Small intestine (tissue), 7 donors: ENCODE measurements around the gene HUWE1. TPM values are rescaled to one million over a fixed set of nuclear protein-coding genes. Genes with fewer than 3 reads are reported as not detected.

ENCODE experiments used
- DNase-seq, 2 donors: peaks; one replicate each; pipeline versions ENCODE4 v3.0.0 to v3.0.0-alpha.2; 2013
- FAIRE-seq: peaks from 2 replicates; lab custom pipeline; 2012; peaks lifted over from hg19 to GRCh38; lab: Jason Lieb, UNC
- H3K27ac ChIP-seq, 3 donors: one replicate each; pipeline ENCODE4 v1.5.1; 2013; ENCODE audit warnings: low read length in 2 of 3, mild to moderate bottlenecking in 2 of 3, control low read depth in 1 of 3, inconsistent platforms in 1 of 3, low read depth in 1 of 3, moderate library complexity in 1 of 3
- H3K27me3 ChIP-seq, 3 donors: one replicate each; pipeline ENCODE4 v1.6.1; 2013; ENCODE audit warnings: low read length in 3 of 3, inconsistent platforms in 1 of 3; ENCODE audit not compliant: control insufficient read depth in 3 of 3, insufficient read depth in 3 of 3
- H3K36me3 ChIP-seq, 3 donors: one replicate each; pipeline ENCODE4 v1.6.1; 2013; ENCODE audit warnings: low read length in 3 of 3, inconsistent platforms in 1 of 3, low read depth in 1 of 3, mild to moderate bottlenecking in 1 of 3, moderate library complexity in 1 of 3; ENCODE audit not compliant: control insufficient read depth in 3 of 3, insufficient read depth in 2 of 3
- H3K4me1 ChIP-seq, 3 donors: one replicate each; pipeline ENCODE4 v1.6.1; 2013; ENCODE audit warnings: low read length in 2 of 3, inconsistent platforms in 1 of 3, low read depth in 1 of 3, mild to moderate bottlenecking in 1 of 3, moderate library complexity in 1 of 3; ENCODE audit not compliant: control insufficient read depth in 3 of 3, insufficient read depth in 2 of 3
- H3K4me3 ChIP-seq, 3 donors: one replicate each; pipeline ENCODE4 v1.5.1; 2013; ENCODE audit warnings: low read length in 3 of 3, control low read depth in 1 of 3, inconsistent platforms in 1 of 3, low read depth in 1 of 3, mild to moderate bottlenecking in 1 of 3, moderate library complexity in 1 of 3
- H3K9me3 ChIP-seq, 2 donors: one replicate each; pipeline ENCODE4 v1.6.1; 2013; ENCODE audit warnings: low read depth in 1 of 2, low read length in 1 of 2; ENCODE audit not compliant: control insufficient read depth in 2 of 2, insufficient read depth in 1 of 2
- WGBS, 3 donors: extraction: QIAGEN DNeasy Blood & Tissue Kit; methylation state at CpG; one replicate each; pipeline ENCODE4 v1.1.7; 2013; 5-methylcytosine and 5-hydroxymethylcytosine counted together
- polyA plus RNA-seq, 4 donors: library from polyadenylated mRNA; stranded (reverse) in 3 of 4; unstranded in 1 of 4; fragments of 200-250 nt in 3 of 4; fragments of 120-200 nt in 1 of 4; gene quantifications; one replicate each; pipeline versions ENCODE4 v1.2.1 to v1.2.3, GENCODE V29; 2013
- donor health status: healthy with polysubstance abuse.
- donor health status: control.
- donor health status: control.
- donor health status: Bipolar disorder and iron deficiency.
- donor health status: healthy.

HUWE1 gene
- polyA plus RNA-seq, 4 donors = 22.4 to 113 (median 33.0) TPM

DNA sequence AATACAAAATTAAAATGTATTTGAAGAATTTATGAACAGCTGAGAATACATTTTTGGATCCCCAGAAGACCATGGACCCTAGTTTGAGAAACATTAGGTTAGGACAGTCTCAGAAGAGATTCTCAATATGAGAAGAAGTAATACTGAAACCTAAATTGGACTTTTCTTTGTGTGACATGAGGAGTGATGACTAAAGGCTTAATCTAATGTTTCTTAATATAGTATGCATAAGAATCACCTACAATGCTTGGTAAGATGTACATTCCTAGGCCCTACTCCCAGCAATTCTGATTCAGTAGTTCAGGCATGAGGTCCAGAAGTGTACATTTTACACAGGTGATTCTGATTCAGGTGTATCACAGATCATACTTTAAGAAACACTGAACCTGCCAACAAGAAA is 31.6 kb upstream of the HUWE1 start:
- Histone ChIP-seq H3K4me3 (no peak overlapping the region), H3K27ac (no peak overlapping the region), H3K36me3 (no peaks in the 10 kb centered on the region), H3K9me3 (no peaks in the 10 kb centered on the region), H3K27me3 (no peaks in the 10 kb centered on the region), H3K4me1 (no peaks in the 10 kb centered on the region)
- FAIRE-seq = no peak
- no peak for DNase-seq

DNA sequence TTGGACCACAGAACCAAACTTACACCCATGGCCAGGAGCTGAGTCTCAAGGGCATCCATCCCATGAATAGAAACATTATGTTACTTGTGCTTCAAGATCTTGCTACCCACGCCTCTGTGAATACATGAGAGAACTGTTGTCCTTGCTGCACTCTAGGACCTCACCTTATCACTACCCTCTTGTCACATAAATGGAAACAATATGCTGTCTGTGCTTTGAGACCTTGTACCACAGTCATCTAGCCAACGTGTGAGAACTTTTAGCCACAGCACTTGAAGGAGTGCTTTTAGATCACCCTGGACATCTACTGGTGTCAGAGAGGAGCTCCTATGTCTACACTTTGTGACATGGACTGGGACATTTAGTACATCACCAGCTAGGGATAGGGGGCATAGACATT is 30.7 kb upstream of the HUWE1 start:
- 52 to 70% (median 68%) methylated on average over 2 of the region's 2 CpGs for WGBS, 3 donors
- Histone ChIP-seq H3K4me3 (no peak overlapping the region), H3K27ac (peak overlapping the region in 2 of 3 donors; percentile 30 to 75), H3K27me3 (no peaks in the 10 kb centered on the region), H3K9me3 (no peaks in the 10 kb centered on the region), H3K4me1 (no peaks in the 10 kb centered on the region), H3K36me3 (no peaks in the 10 kb centered on the region)
- DNase-seq (no peak), FAIRE-seq (no peak)

DNA sequence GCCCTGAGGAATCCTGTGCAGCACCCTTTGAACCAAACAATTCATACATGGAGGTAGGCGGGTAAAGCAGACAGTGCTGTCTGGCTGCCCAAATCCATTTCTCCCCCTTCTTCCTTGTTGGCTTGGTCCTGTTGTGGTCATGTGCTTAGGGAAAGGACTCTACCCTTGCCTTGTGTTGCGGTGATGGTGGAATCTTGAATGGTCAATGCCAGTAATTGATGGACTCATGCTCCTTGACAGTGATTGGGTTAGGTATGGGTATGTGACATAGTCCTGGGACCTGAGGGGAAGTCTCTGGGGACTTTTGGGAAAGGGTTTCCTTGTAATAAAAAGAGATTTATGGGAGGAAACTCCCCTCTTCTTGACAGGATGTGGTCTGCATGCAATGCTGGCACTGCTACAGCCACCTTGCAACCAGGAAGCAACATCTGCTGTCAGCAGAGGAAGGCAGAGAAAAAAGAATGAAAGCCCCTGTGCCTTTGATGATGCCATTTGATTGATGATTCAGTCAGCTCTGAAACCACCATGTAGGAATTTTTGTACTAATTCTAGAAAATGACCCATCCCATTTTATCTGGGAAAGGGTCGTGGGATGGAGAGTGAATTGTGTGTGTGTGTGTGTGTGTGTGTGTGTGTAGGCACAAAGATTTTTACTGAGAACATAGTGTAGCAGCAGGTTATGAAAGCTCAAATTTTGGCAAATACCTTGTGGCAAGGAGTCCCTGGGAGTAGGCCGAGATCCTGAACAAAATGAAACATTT is 30.0 kb upstream of the HUWE1 start:
- 66 to 84% (median 71%) methylated on average over 4 of the region's 4 CpGs for WGBS, 3 donors
- H3K4me3 ChIP-seq = no peak overlapping the region

DNA sequence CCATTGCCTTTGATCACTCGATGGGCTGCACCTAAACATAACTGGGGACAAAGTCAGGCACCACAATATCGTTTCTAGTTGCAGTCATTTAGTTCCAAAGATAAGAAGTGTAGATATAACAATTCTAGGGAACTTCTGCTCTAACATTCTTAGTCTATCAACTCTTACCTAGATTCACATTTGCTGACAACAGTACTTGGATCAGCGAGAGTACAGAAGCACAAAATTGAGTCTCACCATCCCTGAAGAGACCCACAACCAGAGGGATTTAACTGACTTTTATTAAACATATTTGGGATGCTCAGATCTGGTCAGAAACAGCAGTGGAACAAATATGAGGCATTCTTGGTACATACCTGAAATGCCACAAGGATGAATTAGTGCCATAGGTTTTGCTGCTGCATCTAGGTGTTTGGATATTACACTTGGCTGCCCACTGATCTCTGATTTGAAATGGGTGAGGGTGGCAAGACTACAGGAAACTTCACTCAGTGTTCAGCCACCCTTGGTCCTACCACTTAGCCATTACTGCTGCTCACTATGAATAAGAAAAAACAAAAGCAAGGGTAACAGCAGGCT is 28.9 kb upstream of the HUWE1 start:
- 30 to 39% (median 31%) methylated on average over 3 of the region's 3 CpGs for WGBS, 3 donors
- H3K4me1 ChIP-seq = no peaks in the 10 kb centered on the region
- H3K36me3 ChIP-seq = no peaks in the 10 kb centered on the region
- no peak overlapping the region for H3K4me3 ChIP-seq
- H3K27ac ChIP-seq = peak overlapping the region in 2 of 3 donors; percentile 14 to 74
- no peaks in the 10 kb centered on the region for H3K27me3 ChIP-seq
- DNase-seq = no peak
- no peak for FAIRE-seq
- H3K9me3 ChIP-seq = no peaks in the 10 kb centered on the region

More for the DNA sequence above, 30.0 kb upstream of the HUWE1 start:
- H3K36me3 ChIP-seq = no peaks in the 10 kb centered on the region
- H3K27me3 ChIP-seq = no peaks in the 10 kb centered on the region
- no peaks in the 10 kb centered on the region for H3K9me3 ChIP-seq
- DNase-seq = peak in 1 of 2 donors; percentile 16
- peak overlapping the region in 2 of 3 donors; percentile 30 to 75 for H3K27ac ChIP-seq
- FAIRE-seq = no peak
- no peaks in the 10 kb centered on the region for H3K4me1 ChIP-seq

DNA sequence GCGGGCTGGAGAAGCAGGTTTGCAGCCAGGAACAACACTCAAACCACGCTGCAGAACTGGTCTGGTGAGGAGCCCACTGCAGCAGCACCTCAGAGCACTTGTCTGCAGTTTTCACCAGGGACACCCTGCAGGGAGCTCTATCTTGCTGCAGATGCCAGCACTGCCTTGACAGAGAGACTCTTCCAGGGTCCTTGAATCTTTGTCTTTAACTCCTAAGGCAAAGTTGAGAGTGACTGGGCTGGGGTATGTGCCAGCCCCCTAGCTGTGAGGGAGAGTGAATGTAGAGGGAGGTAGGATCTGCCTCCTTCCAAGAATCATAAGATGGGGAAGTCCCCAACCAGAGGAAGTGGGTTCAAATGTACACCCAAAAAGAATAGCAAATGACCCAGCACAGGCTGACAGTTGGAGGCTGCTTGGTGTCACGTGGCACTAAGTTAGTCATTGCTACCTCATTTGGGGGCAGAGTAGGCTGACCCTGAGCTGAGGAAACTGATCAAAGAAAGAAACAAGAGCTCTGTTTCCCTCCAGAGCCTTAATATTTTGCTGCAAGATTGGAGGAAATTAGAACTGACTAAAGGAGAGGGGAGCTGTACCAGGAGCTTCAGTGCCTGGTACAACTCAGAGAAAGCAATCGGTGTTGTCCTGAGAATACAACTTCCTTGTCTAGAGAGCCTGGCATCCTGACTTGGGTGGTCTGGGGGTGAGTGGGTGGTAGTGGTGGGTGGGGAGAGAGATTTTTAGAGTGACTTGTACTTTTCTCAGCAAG is 28.2 kb upstream of the HUWE1 start:
- WGBS, 3 donors = 21 to 41% (median 22%) methylated on average over 4 of the region's 4 CpGs
- FAIRE-seq = no peak
- Histone ChIP-seq H3K4me3 (no peak overlapping the region), H3K36me3 (no peaks in the 10 kb centered on the region), H3K27ac (peak overlapping the region in 2 of 3 donors; percentile 14 to 74), H3K27me3 (no peaks in the 10 kb centered on the region), H3K9me3 (no peaks in the 10 kb centered on the region), H3K4me1 (no peaks in the 10 kb centered on the region)
- DNase-seq = peak in 1 of 2 donors; percentile 34

DNA sequence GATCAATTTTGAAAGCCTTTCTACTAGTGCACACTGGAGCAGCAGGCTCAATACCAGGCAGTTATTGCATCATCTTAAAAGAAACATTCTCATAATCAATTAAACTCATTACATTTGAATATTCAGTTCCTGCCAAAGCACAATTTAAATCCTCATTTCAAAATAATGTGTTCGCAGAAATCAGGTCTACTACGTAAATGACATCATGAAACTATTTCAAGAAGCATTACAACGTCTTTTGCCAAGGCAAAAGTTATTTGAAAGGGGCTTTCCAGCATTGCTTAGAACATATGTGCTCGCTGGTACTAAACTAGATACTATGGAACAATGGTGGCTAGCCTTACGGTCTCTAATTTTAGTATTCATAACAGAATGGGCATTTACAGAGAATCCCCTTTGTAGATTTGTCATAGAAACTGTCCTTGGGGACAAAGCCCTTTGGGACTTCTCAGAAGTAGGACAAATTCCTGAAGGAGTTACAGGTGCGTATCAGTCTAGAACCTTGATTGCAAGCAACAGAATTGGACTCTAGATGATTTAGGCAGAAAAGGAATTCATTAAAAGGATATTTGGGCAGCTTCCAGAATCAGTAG is 27.6 kb upstream of the HUWE1 start:
- Histone ChIP-seq H3K9me3 (no peaks in the 10 kb centered on the region), H3K36me3 (no peaks in the 10 kb centered on the region), H3K4me3 (no peak overlapping the region), H3K4me1 (no peaks in the 10 kb centered on the region), H3K27ac (peak overlapping the region in 1 of 3 donors; percentile 74), H3K27me3 (no peaks in the 10 kb centered on the region)
- no peak for DNase-seq
- FAIRE-seq = no peak
- 58 to 78% (median 76%) methylated on average over 6 of the region's 6 CpGs for WGBS, 3 donors

DNA sequence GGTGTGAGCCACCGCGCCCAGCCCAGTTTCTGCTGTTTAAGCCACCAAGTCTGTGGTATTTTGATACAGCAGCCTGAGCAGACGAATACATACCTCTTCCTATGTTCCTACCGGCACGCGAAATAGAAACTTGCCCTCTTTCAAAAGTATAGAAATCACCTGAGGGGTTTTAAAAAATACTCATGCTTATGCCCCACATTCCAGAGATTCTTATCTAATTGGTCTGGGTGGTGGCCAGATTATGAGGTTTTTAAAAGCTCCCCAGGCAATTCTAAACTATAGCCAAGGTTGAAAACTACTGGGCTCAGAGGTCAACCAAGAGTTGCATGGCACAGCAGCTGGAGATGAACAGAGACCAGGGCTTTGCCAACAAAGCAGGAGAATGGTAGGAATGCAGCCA is 24.9 kb upstream of the HUWE1 start:
- 96 to 99% (median 97%) methylated on average over 6 of the region's 6 CpGs for WGBS, 3 donors
- Histone ChIP-seq H3K4me1 (no peaks in the 10 kb centered on the region), H3K36me3 (no peaks in the 10 kb centered on the region), H3K27me3 (no peaks in the 10 kb centered on the region), H3K27ac (no peak overlapping the region), H3K9me3 (peaks cover 0 to 2% of the 10 kb centered on the region in 2 donors), H3K4me3 (no peak overlapping the region)
- DNase-seq = no peak
- no peak for FAIRE-seq

DNA sequence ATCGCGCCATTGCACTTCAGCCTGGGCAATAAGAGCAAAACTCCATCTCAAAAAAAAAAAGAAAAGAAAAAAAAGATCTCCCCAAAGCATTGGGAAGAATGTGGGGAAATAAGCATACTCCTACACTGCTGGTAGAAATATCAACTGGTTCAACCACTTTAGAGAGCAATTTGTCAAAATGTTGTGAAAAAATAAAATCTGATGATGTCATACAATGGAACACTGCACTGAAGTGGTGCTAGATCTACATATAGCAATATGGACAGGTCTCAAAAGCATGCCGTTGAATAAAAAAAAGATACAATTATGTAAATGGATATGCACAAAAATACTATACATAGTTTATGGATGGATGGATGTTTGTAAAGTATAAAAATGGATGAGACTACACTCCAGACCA is 18.3 kb upstream of the HUWE1 start:
- H3K36me3 ChIP-seq = no peaks in the 10 kb centered on the region
- H3K27me3 ChIP-seq = no peaks in the 10 kb centered on the region
- no peak overlapping the region for H3K4me3 ChIP-seq
- no peaks in the 10 kb centered on the region for H3K4me1 ChIP-seq
- WGBS, 3 donors = 95 to 99% (median 98%) methylated on average over 3 of the region's 3 CpGs
- DNase-seq = no peak
- no peak for FAIRE-seq
- peaks cover 0 to 2% of the 10 kb centered on the region in 2 donors for H3K9me3 ChIP-seq
- H3K27ac ChIP-seq = no peak overlapping the region
